ENCODE measurements around the gene MRPL28.

- TF ChIP-seq POLR2A (IDR thresholded peaks at IDR 0.05) = no peak
- TF ChIP-seq, protein P1, sequence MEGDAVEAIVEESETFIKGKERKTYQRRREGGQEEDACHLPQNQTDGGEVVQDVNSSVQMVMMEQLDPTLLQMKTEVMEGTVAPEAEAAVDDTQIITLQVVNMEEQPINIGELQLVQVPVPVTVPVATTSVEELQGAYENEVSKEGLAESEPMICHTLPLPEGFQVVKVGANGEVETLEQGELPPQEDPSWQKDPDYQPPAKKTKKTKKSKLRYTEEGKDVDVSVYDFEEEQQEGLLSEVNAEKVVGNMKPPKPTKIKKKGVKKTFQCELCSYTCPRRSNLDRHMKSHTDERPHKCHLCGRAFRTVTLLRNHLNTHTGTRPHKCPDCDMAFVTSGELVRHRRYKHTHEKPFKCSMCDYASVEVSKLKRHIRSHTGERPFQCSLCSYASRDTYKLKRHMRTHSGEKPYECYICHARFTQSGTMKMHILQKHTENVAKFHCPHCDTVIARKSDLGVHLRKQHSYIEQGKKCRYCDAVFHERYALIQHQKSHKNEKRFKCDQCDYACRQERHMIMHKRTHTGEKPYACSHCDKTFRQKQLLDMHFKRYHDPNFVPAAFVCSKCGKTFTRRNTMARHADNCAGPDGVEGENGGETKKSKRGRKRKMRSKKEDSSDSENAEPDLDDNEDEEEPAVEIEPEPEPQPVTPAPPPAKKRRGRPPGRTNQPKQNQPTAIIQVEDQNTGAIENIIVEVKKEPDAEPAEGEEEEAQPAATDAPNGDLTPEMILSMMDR (IDR thresholded peaks at IDR 0.05) = no peak
Measured at GRCh38 chr16:377419-377951, 7.1 kb upstream of the MRPL28 start.

All from prostate gland (tissue), 2 donors.